Astrocyte (in vitro differentiated cells and primary cell): ENCODE data around the gene HENMT1. TPM values are rescaled to one million over a fixed set of nuclear protein-coding genes. Genes with fewer than 3 reads are reported as not detected.

Experiments
- DNase-seq: peaks from one replicate; pipeline ENCODE4 v3.0.0-alpha.2; 2010; ENCODE audit warnings: low read depth
- FAIRE-seq: peaks from 2 replicates; lab custom pipeline; 2011; peaks lifted over from hg19 to GRCh38; lab: Jason Lieb, UNC
- H2AFZ ChIP-seq: 2 replicates; pipeline ENCODE4 v1.6.0; 2012; ENCODE audit warnings: low read depth, low read length, inconsistent platforms
- H3K27ac ChIP-seq: 2 replicates; pipeline ENCODE4 v1.5.1; 2011; ENCODE audit warnings: low read depth, low read length, inconsistent platforms
- H3K27me3 ChIP-seq: 2 replicates; pipeline ENCODE4 v1.6.0; 2011; ENCODE audit warnings: low read length, inconsistent platforms; ENCODE audit not compliant: insufficient read depth
- H3K36me3 ChIP-seq: 2 replicates; pipeline ENCODE4 v1.5.1; 2011; ENCODE audit warnings: low read length, inconsistent platforms; ENCODE audit not compliant: insufficient read depth
- H3K4me1 ChIP-seq: 2 replicates; pipeline ENCODE4 v1.5.1; 2011; ENCODE audit warnings: low read length, inconsistent platforms; ENCODE audit not compliant: insufficient read depth
- H3K4me2 ChIP-seq: 2 replicates; pipeline ENCODE4 v1.6.0; 2012; ENCODE audit warnings: low read length, inconsistent platforms
- H3K4me3 ChIP-seq: 2 replicates; pipeline ENCODE4 v1.5.1; 2011; ENCODE audit warnings: low read depth, mild to moderate bottlenecking, low read length, inconsistent platforms; ENCODE audit not compliant: insufficient read depth
- H3K79me2 ChIP-seq: 2 replicates; pipeline ENCODE4 v1.6.0; 2012; ENCODE audit warnings: mild to moderate bottlenecking, low read length, inconsistent platforms; ENCODE audit not compliant: insufficient read depth
- H3K9ac ChIP-seq: 2 replicates; pipeline ENCODE4 v1.6.0; 2012; ENCODE audit warnings: mild to moderate bottlenecking, low read length, inconsistent platforms
- H3K9me3 ChIP-seq: 2 replicates; pipeline ENCODE4 v1.5.1; 2012; ENCODE audit warnings: low read depth, mild to moderate bottlenecking, low read length, inconsistent platforms; ENCODE audit not compliant: insufficient read depth
- H4K20me1 ChIP-seq: 2 replicates; pipeline ENCODE4 v1.6.0; 2012; ENCODE audit warnings: low read length, inconsistent platforms; ENCODE audit not compliant: insufficient read depth
- H3K27ac Mint-ChIP-seq: one replicate; pipeline ENCODE4 v1.8.0; 2021; ENCODE audit warnings: mild to moderate bottlenecking, mixed read lengths; ENCODE audit not compliant: unreplicated experiment
- H3K27me3 Mint-ChIP-seq: one replicate; pipeline ENCODE4 v1.8.0; 2021; ENCODE audit warnings: low read depth, mixed read lengths; ENCODE audit not compliant: unreplicated experiment
- H3K36me3 Mint-ChIP-seq: one replicate; pipeline ENCODE4 v1.8.0; 2021; ENCODE audit warnings: low read depth, mixed read lengths; ENCODE audit not compliant: unreplicated experiment
- H3K4me1 Mint-ChIP-seq: one replicate; pipeline ENCODE4 v1.8.0; 2021; ENCODE audit warnings: low read depth, mixed read lengths; ENCODE audit not compliant: unreplicated experiment
- H3K4me3 Mint-ChIP-seq: one replicate; pipeline ENCODE4 v1.8.0; 2021; ENCODE audit warnings: mild to moderate bottlenecking, moderate library complexity, mixed read lengths; ENCODE audit not compliant: unreplicated experiment
- H3K9me3 Mint-ChIP-seq: one replicate; pipeline ENCODE4 v1.8.0; 2021; ENCODE audit warnings: mild to moderate bottlenecking, mixed read lengths; ENCODE audit not compliant: unreplicated experiment
- EZH2 ChIP-seq: IDR thresholded peaks from 2 replicates; pipeline ENCODE4 v1.6.1; 2012; ENCODE audit warnings: mild to moderate bottlenecking, low read length, inconsistent platforms; ENCODE audit not compliant: insufficient read depth
- total RNA-seq: library from RNA; stranded (reverse); gene quantifications from 2 replicates; pipeline ENCODE4 v1.2.1, GENCODE V29; 2021
- TF ChIP-seq, protein P1 (sequence below): IDR thresholded peaks from 2 replicates; pipeline ENCODE4 v1.5.1; 2011; ENCODE audit warnings: low read depth, mild to moderate bottlenecking, inconsistent platforms, low read length, moderate library complexity; ENCODE audit not compliant: insufficient read depth

Gene HENMT1
- total RNA-seq, 1 donor from 2014 or later, result 2.2 TPM

DNA sequence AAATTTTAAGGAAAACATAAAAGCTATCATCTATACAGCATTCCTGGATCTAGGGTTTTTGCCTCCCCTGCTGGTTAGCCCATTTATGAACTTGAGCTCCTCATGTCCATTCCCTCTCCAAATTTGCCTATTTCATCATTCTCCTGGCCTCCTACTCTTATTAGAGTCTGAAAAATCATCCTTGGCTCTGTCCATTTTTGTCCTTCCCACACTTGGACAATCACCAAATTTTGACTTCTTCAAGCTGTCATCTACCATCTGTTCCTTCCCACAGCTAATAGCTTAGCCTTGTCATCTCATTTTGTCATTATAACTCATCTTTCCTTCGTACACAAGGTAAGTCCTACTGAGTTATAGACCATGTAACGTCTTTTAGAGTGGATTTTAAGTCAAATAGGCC is 2.2 kb upstream of the HENMT1 start:
- H3K9me3 ChIP-seq, result no peaks in the 10 kb centered on the region
- H3K27me3 ChIP-seq, result no peaks in the 10 kb centered on the region
- no peak overlapping the region for H3K27ac Mint-ChIP-seq
- no peak overlapping the region for H3K4me2 ChIP-seq
- no peak overlapping the region for H3K4me3 Mint-ChIP-seq
- H3K27me3 Mint-ChIP-seq, result no peaks in the 10 kb centered on the region
- FAIRE-seq, result no peak
- no peaks in the 10 kb centered on the region for H3K36me3 ChIP-seq
- no peaks in the 10 kb centered on the region for H3K4me1 Mint-ChIP-seq
- no peak overlapping the region for H3K4me3 ChIP-seq
- H3K9ac ChIP-seq, result no peak overlapping the region
- H3K79me2 ChIP-seq, result no peaks in the 10 kb centered on the region
- H3K4me1 ChIP-seq, result peaks cover 4% of the 10 kb centered on the region
- DNase-seq, result no peak
- H2AFZ ChIP-seq, result no peak overlapping the region
- H3K27ac ChIP-seq, result no peak overlapping the region
- no peaks in the 10 kb centered on the region for H3K36me3 Mint-ChIP-seq
- no peaks in the 10 kb centered on the region for H4K20me1 ChIP-seq
- TF ChIP-seq, protein P1, sequence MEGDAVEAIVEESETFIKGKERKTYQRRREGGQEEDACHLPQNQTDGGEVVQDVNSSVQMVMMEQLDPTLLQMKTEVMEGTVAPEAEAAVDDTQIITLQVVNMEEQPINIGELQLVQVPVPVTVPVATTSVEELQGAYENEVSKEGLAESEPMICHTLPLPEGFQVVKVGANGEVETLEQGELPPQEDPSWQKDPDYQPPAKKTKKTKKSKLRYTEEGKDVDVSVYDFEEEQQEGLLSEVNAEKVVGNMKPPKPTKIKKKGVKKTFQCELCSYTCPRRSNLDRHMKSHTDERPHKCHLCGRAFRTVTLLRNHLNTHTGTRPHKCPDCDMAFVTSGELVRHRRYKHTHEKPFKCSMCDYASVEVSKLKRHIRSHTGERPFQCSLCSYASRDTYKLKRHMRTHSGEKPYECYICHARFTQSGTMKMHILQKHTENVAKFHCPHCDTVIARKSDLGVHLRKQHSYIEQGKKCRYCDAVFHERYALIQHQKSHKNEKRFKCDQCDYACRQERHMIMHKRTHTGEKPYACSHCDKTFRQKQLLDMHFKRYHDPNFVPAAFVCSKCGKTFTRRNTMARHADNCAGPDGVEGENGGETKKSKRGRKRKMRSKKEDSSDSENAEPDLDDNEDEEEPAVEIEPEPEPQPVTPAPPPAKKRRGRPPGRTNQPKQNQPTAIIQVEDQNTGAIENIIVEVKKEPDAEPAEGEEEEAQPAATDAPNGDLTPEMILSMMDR, result no peak
- TF ChIP-seq EZH2, result no peak
- no peaks in the 10 kb centered on the region for H3K9me3 Mint-ChIP-seq

DNA sequence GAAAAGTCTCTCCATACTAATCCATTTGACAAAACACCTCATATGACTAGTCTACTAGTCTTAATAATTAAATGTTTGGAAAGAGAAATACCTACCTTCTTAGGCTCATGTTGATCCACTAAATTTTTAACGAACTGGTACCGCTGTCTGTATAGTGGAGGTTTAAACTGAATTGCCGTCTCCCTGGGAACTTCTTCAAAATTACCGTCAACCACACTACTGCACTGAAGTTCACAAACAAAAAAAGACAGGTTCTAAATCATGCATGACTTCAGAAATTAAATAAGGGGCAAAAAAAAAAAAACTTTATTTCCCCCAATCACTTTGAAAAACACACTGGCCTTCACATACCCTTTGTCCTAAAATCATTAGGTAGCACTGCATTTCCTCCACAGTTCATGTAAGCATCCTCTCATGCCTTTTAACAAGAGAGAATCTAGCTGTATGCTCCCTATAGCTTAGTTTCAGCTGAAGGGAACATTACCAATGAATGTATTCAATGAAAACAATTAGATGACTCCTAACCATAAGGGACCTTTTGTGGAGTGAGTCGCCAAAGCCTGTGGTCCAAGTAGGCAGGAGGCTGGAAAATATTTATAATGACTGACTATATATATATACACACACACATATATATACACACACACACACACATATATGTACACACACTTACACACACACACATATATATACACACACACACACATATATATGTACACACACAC is 3.4 kb downstream of the HENMT1 start:
- no peaks in the 10 kb centered on the region for H3K9me3 ChIP-seq
- Mint-ChIP-seq H3K4me3 (no peak overlapping the region), H3K27me3 (peaks cover 2% of the 10 kb centered on the region), H3K9me3 (no peaks in the 10 kb centered on the region), H3K27ac (no peak overlapping the region), H3K4me1 (no peaks in the 10 kb centered on the region), H3K36me3 (no peaks in the 10 kb centered on the region)
- TF ChIP-seq EZH2, result no peak
- TF ChIP-seq, protein P1, result no peak
- no peak overlapping the region for H3K9ac ChIP-seq
- peaks cover 4% of the 10 kb centered on the region for H3K4me1 ChIP-seq
- no peaks in the 10 kb centered on the region for H3K79me2 ChIP-seq
- no peaks in the 10 kb centered on the region for H4K20me1 ChIP-seq
- H3K27me3 ChIP-seq, result no peaks in the 10 kb centered on the region
- DNase-seq (no peak), FAIRE-seq (no peak)
- no peak overlapping the region for H3K27ac ChIP-seq
- H3K4me3 ChIP-seq, result no peak overlapping the region
- no peak overlapping the region for H3K4me2 ChIP-seq
- no peaks in the 10 kb centered on the region for H3K36me3 ChIP-seq
- no peak overlapping the region for H2AFZ ChIP-seq

DNA sequence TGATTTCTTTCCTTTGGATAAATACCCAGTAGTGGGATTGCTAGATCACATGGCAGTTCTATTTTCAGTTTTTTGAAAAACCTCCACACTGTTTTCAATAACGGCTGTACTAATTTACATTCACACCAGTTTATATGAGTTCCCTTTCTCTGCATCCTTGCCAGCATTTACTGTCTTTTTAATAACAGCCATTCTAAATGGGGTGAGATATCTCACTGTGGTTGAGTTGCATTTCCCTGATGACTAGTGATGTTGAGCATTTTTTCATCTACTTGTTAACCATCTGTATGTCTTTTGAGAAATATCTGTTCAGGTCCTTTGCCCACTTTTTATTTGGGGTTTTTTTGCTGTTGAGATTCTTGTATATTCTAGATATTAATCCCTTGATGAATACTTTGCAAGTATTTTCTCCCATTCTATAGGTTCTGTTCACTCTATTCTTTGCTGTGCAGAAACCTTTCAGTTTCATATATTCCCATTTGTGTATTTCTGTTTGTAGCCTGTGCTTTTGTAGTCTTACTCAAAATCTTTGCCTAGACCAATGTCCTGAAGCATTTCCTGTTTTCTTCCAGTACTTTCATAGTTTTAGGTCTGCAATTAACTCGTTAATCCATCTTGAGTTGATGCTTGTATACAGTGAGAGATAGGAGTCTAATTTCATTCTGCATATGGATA is 7.3 kb downstream of the HENMT1 start:
- Histone ChIP-seq H2AFZ (no peak overlapping the region), H3K9ac (no peak overlapping the region), H3K36me3 (no peaks in the 10 kb centered on the region), H3K27me3 (no peaks in the 10 kb centered on the region), H4K20me1 (no peaks in the 10 kb centered on the region), H3K4me2 (no peak overlapping the region), H3K79me2 (no peaks in the 10 kb centered on the region), H3K27ac (no peak overlapping the region), H3K9me3 (no peaks in the 10 kb centered on the region), H3K4me1 (no peaks in the 10 kb centered on the region), H3K4me3 (no peak overlapping the region)
- FAIRE-seq (peak; percentile 23), DNase-seq (no peak)
- Mint-ChIP-seq H3K4me3 (no peak overlapping the region), H3K27ac (no peak overlapping the region), H3K9me3 (no peaks in the 10 kb centered on the region), H3K4me1 (no peaks in the 10 kb centered on the region), H3K27me3 (peaks cover 2% of the 10 kb centered on the region), H3K36me3 (no peaks in the 10 kb centered on the region)
- TF ChIP-seq EZH2, result no peak
- TF ChIP-seq, protein P1, result no peak
